SH-SY5Y (cell line): ENCODE results near the gene ZSCAN5C.

Experiments used
- GATA2 ChIP-seq: IDR thresholded peaks from 2 replicates; pipeline ENCODE4 v1.6.1; 2011; ENCODE audit warnings: mild to moderate bottlenecking, low read depth, low read length
- GATA3 ChIP-seq: IDR thresholded peaks from 2 replicates; pipeline ENCODE4 v1.6.1; 2011; ENCODE audit warnings: low read depth, mild to moderate bottlenecking, low read length, moderate library complexity

GRCh38 chr19:56153507-56153906, 48.6 kb upstream of the ZSCAN5C start:
- TF ChIP-seq GATA3 (no peak), GATA2 (no peak)
